GM21447 (cell line): ENCODE measurements around the gene RBBP4.
"Not testable (repeated sequence)": the region's sequence is repeated elsewhere in the genome, so short reads cannot be mapped to it uniquely, and the experiment has no call there.

Source experiments
- ATAC-seq: cut with Tn5 transposase; IDR thresholded peaks from one replicate; pipeline ENCODE4 v1.9.1; 2021; ENCODE audit not compliant: unreplicated experiment

The RBBP4 gene

DNA sequence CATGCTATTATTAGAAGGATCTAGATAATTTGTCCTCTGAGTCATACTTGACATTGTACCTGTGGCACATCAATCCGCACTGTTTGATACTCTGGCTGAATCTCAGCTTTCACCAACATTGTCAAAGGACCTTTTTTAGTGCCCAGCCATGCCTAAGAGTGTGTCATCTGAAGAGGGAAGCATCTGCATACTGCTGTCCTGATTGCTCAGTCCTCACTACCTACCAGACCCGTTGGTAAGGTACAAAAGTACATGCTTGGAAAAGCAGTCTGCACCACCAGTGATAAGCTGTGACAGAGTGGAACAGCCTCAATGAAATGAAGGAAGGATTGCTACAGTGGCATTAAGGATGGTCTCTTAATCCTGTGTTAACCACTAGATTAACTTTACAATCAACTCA, 34.5 kb downstream of the RBBP4 start:
- ATAC-seq = no peak

DNA sequence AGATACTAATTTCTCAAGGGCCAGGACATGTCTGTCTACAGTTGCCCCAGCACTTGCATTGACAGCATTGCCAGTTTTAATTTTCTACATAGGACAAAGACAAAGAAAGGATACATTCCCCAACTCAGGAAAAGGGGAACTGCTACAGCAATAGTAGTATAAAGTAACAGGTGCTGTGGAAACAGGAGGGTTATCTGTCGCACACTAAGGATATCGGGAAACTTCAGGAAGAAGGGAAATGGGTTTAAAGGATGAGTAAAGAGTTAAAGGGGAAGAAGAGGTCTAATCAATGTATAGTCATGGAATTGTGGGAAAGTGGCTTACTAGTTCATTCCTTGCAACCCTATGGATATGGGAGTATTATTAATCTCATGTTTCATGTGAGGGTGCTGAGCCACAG, 35.4 kb downstream of the RBBP4 start:
- ATAC-seq = no peak

DNA sequence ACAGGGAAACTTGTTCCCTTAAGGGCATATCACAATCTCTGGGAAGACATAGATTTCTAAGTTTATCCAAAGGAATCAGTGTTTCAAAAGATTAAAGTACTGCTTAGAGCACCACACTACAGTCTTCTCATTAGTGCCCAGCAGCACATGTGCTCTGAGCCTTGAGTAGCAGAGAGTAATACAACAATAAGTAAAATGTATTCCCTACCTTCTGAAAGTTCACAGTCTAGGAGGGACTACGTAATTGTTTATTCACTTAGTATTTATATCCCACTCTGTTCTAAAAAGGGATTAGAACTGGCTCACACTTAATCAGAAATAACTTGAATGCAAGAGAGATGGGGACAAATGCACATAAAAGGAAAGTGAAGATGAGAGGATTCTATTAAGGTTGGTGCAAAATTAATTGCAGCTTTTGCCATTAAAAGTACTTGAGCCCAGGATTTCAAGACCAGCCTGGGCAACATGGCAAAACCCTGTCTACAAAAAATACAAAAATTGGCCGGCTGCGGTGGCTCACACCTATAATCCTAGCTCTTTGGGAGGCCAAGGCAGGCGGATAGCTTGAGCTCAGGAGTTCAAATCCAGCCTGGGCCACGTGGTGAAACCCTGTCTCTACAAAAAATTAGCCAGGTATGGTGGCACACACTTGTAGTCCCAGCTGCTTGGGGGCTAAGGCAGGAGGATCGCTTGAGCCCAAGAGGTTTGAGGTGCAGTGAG, 42.6 kb downstream of the RBBP4 start:
- ATAC-seq = no peak

DNA sequence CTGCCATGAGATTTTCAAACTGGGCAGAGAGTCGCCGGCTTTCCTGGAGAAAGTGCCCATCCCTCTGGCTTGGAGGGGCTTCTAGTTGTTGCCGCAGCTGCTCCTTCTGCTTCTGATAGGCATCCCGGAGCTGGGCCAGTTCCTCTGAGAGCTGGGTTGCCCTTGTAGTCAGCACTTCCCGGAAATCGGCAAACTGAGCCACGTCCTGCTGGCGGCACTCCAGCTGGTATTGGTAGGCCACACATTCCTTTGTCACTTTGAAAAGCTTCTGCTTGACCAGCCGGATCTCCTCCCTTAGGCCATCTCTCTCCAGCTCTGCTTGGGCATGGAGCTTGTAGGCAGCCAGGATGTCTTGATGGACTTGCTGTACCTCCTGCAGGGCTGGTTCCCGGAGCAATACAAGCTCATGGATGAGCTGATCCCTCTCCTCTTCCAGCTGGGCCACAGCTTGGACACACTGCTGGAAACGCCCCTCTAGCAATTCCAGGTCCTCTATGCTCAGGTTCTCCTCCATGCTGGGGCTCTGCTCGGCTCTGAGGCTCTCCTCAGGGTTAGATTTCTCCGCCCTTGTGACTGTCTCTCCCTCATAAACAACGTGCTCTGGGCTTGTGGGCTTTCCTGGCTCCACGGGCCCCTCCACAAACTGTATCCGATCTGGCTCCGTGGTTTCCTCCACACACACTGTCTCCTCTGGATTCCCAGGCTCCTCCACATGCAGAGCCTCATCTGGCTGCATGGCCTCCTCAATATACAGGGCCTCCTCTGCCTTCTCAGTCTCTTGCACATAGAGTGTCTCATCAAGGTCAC, 44.3 kb downstream of the RBBP4 start:
- no peak for ATAC-seq

DNA sequence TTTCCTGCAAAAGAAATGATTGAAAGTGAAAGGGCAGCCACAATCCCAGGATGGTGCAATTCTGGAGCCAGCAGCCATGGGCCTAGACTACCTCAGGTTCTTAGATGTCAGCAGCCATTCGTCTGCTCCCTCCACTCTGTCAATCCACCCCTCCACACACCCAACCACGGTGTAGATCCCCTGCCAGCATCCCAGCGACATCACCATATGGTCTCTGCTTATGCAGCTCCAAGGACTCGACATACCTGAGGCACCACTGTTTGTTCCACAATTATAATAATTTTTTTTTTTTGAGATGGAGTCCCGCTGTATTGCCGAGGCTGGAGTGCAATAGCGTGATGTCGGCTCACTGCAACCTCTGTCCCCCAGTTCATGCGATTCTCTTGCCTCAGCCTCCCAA, 45.0 kb downstream of the RBBP4 start:
- no peak for ATAC-seq

DNA sequence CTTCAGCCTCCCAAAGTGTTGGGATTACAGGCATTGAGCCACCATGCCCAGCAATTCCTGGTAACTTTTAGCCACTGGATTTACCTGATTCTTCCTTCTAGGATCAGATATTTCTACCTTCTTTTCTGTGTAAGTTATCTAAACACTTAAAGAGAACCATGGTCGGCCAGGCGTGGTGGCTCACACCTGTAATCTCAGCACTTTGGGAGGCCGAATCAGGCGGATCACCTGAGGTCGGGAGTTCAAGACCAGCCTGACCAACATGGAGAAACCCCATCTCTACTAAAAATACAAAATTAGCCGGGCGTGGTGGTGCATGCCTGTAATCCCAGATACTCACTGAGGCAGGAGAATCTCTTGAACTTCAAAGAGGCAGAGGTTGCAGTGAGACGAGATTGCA, 46.0 kb downstream of the RBBP4 start:
- ATAC-seq = not testable (repeated sequence)

DNA sequence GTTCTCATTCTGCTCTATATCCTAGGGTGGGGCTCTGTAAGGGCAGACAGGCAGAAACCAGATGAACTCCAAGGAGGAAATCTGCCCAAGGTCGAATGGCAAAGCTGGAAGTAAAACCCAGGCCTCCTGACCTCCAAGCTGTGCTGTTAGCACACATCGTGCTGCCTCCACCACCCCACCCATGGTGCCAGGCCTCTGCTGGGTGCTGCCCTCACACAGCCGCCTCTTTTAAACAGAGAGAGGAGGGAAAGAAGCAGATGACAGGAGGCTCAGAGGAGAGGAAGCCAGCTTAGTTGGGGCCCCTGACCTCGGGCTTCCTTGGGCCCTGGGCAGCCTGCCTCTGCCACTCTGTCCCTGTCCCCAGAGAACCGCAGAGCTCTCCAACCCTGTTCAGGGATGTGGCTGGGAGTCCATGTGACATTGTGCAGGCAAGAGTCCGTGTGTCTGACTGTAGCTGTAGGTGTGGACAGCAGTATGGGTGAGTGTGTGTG, 50.5 kb downstream of the RBBP4 start:
- no peak for ATAC-seq

DNA sequence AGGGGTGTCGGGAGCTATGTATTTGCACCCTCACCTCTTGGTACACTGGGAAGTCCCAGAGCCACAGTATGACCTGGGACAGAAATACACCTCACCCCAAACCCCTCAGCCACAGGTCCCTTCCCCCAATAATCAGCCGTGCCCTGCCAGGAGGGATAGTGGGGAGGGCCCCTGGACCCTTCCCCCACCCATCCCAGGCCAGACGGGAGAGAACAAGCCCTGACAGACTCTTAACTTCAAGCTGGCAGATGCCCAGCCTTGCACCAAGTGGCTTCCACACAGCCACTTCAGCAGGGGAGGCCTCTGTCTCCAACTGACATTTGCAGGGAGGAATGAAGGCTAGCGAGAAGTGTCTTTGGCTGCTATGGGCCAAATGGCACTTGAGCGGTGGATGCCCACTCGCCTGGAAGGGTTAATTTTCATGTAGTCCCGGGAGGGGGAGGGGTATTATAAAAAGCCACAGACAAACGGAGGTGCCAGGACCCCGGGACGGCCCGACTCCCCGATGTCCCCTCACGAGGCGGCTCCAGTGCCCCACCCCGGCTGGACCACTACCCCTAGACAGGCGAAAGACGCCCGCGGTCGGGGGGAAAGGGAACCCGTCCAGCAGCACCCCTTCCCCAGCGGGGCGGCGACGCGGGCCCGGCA, 51.1 kb downstream of the RBBP4 start:
- no peak for ATAC-seq

DNA sequence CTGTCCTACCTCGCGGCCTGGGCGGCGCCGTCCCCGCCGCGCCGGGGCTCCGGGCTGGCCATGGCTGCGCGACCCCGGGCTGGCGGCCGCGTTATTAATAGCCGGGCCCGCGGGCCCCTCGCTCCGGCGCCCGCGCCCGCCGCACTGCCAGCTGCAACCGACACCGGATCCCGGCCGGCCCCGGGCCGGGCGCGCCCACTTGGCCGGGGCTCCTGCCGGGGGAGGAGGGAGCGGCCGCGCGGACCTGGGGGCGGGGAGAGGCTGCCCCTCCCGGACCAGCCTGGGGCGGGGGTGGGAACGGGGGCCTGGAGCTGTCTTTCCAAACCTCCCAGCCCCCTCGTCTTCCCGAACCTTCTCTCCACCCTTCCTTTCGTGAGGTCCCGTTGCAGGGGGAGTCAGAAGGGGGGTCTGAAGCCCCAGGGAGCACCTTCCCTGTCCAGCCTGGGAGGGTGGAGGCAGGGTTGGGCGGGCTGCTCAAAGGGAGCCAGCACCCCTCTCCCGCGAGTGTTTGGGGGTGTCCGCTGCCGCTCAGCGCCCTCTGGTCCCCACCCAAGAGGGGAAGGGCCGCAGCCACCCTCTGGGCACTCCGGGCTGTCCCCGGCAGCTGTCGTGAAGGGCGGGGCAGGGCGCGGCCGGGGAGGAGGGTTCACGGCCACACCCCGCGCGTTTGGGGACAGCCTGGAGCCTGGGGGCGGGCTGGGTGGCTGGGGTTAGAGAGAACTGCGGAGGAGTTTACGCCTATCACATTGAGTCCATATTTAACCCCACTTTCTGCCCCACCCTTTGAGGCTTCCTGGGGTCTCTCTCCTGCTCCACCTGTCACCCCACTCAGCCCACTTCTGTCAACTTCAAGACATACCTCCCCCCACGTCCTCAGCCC, 51.8 kb downstream of the RBBP4 start, which contains the start of gene SYNC:
Gene SYNC, minus strand, starts transcription at position 172 of the 880 bp plus-strand sequence. Its CDS starts 110 bp downstream, at position 62.
- ATAC-seq = no peak

DNA sequence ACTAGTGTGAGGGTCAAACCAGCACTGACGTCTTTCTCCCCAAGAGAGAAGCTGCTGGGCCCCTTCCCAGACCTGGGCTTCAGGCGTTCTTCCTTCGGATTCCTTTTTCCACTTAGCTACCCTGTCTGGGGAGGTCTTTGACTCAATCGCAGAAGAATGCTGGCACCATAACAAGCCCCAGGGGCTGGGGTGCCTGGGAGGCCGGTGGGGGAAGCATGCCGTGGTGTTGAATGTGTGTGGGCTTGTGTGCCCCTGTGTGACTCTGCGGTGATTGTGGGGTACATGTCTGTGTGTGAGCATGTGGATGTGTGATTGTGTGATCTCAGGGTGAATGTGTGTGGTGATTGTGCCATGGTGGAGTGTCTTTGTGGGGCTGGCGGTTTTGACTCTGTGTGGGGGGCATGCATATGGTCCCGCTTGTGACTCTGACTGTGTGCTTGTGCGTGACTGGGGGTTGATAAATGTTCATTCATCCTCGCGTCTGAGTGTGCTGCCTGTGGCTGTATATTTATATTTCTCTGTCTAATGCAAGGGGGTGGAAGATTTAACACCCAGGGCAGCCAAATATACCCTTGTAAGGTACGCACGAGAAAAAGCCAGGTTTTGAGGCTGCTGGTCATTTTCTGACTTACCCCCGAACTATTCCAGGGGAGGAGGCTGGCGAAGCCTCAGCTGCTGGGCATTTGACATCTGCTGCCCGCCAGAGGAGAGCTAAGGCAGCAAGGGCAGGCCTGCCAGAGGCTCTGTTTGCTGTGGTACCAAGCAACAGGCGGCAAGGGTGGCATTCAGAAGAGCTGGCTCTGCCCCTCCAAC, 52.7 kb downstream of the RBBP4 start:
- no peak for ATAC-seq

DNA sequence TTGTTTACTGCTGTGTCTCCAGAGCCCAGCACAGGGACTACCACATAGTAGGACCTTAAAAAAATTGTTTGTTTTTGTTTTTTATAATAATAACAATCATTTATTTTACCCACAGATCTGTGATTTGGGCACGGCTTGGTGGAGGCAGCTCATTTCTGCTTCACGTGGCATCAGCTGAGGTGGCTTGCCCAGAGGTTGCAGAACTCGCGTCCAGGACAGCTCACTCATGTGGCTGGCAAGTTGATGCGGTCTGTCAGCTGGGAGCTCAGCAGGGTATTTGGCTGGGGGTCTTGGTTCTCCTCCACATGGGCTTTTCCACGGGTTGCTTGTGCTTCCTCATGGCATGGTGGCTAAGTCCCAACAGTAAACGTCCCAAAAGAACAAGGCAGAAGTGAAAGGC, 54.5 kb downstream of the RBBP4 start:
- no peak for ATAC-seq

DNA sequence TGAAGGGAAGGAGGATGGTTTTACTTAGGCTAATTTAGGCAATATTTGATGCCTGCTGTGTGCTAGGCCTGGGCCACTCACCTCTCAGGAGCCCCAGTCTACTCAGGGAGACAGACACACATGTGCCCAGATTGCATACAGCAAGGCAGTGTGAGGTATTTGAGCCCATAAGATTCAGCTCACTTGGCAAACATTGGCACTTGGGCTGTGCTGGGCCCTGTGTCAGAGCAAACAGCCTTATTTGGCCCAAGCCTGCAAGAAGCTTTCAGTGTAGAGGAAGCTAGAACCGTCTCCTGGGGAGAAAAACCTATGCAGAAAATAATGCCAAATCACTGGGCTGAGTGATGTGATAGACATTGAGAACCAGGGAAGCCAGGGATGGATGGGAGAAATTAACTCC, 55.5 kb downstream of the RBBP4 start:
- ATAC-seq = no peak

DNA sequence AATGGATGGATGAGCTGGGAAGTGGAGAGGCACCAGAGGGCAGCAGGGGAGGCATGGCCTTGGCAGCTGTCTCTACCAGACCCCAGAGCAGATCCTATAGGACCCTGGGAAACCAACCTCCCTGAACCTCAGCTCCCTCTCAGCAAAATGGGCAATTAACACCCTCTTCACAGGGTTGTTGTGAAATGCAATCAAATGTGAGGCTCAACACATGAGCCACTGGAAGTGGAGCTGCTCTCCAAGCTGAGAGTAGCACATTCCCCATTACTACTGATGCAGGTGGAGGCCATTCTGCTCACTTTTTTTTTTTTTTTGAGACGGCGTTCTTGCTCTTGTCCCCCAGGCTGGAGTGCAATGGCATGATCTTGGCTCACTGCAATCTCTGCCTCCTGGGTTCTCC, 58.1 kb downstream of the RBBP4 start:
- no peak for ATAC-seq

DNA sequence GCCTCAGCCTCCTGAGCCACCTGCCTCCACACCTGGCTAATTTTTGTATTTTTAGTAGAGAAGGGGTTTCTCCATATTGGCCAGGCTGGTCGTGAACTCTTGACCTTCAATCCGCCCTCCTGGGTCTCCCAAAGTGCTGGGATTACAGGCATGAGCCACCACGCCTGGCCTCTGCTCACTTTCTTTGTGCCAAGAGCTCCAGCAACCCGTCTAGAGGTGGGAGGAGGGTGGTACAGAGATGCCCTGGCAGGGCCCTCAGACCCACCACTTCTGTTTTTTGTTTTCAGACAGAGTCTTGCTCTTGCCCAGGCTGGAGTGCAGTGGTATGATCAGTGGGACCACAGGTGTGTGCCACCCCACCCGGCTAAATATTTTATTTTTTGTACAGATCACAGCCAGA, 58.5 kb downstream of the RBBP4 start:
- no peak for ATAC-seq

DNA sequence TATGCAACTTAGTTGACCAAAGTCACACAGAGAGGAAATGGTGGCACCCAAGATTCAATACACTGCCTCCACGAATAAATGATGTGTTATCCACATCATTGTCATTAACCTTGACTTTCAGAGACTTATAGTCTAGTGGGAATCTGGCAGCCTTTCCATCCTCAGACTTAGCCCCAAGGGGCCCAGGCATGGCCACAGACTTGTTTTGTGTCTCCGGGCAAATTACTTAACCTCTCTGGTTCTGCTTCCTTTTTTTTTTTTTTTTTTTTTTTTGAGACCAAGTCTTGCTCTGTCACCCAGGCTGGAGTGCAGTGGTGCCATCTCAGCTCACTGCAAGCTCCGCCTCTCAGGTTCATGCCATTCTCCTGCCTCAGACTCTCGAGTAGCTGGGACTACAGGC, 60.2 kb downstream of the RBBP4 start:
- not testable (repeated sequence) for ATAC-seq

DNA sequence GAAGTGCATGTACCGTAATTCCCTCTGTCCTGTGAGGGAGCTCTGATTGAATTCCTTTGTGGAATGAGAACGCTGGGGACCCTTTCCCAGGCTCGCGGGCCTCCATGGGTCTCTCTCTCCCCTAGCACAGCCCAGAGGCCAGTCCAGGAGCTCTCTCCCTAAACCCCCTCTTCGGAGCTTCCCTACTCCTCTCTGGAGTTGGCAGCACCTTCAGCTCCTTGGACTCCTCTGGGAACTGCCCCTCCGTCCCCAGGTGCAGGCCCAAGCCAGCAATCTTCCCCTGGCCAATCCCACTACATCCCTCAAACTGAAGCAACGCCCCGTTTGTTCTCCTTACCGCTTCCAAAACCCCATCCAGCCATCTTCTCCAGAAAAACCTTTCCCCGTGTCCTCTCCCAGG, 62.1 kb downstream of the RBBP4 start:
- ATAC-seq = no peak

DNA sequence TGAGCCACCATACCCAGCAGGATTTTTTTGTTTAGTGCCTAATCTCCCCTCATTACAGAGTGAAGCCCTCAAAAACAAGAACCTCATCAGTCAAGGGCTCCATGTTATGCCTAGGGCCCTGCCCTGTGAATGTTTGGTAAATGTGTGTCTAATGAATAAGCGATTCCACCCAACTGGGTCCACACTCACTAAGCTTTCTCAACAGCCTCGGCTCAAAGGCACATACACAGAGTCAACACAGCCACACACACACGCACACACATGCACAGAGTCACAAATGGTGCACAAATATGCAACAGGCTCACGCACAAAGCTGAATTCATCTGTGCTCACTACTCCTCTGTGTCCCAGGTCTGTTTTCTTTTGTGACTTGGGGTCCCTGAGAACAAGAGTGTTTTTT, 63.3 kb downstream of the RBBP4 start:
- no peak for ATAC-seq

DNA sequence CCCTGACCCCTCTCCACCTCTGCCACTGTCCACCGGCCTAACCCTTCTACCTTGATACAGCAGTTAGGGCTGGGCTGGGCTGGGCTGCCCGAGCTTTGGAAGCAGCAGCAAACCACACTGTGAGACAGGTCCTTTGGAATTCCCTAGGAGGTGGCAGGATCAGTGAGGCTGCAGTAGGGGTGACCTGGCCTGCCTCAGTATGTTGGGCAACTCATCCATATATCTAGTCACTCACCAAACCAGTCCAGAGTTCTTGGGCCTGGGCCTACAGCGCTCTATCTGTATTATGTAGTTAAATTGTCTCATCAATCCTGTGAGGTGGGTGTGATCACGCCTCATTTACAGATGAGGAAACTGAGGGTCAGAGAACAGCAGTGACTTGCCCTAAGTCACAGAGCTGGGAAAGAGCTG, 64.9 kb downstream of the RBBP4 start:
- no peak for ATAC-seq

DNA sequence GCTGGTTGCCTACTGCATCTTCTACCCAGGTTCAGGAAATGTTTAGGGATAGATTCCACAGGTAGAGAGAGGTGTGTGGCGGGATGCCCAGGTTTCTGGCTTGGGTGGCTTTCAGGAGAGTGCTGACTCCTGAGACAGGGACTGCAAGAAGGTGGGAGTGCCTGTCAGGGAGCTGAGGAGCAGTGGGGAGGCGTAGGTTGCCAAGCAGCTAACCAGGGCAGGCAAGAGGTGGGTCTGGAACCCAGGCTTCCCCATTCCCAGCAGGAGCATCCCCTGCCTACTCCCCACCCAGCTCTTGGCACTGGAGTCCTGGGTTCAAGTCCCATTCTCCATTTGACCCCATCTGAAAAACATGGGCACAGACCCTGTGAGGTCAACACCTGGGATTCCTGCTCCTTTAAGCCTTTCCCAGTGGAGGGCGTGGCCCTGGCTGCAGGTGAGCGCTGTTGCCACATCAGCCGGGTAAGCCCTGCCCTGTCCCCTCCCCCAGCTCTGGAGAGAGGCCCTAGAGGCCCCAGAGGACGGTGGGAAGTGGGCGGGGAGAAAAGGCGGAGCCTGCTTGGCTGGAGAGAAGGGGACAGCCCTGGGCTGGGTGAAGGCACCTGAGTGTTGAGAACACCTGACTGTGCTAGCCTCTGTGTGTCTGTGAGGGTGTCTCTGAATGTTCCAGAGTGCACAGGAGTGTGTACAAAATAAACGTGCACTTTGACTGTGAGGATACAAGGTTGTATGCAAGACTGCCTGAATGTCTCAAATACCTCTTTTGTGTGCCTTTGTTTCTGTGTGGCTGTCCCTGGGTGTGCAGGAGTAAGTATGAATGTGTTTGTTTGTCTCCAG, 65.5 kb downstream of the RBBP4 start:
- no peak for ATAC-seq
